Measurements from ENCODE around the gene FAM53B.

Gene FAM53B

GRCh38 chr10:124696446-124697392 lies 47.5 kb downstream of the FAM53B start:
- DNase-seq (ENCODE audit: low spot score) = no peak

- no peak for DNase-seq (ENCODE audit: low spot score)
Observed at GRCh38 chr10:124695259-124695658, 48.9 kb downstream of the FAM53B start.

GRCh38 chr10:124694481-124695220 lies 49.5 kb downstream of the FAM53B start:
- no peak for DNase-seq (ENCODE audit: low spot score)

- DNase-seq (ENCODE audit: low spot score) = no peak
Observed at GRCh38 chr10:124693801-124694416, 50.3 kb downstream of the FAM53B start.

GRCh38 chr10:124693396-124693795 lies 50.8 kb downstream of the FAM53B start:
- no peak for DNase-seq (ENCODE audit: low spot score)

GRCh38 chr10:124692100-124692446 lies 52.1 kb downstream of the FAM53B start:
- no peak for DNase-seq (ENCODE audit: low spot score)

- DNase-seq (ENCODE audit: low spot score) = no peak
Observed at GRCh38 chr10:124691421-124692099, 52.6 kb downstream of the FAM53B start.

- DNase-seq (ENCODE audit: low spot score) = no peak
Observed at GRCh38 chr10:124691002-124691401, 53.2 kb downstream of the FAM53B start.

- peak; percentile 11 for DNase-seq (ENCODE audit: low spot score)
Observed at GRCh38 chr10:124689911-124690498, 54.2 kb downstream of the FAM53B start.

- DNase-seq (ENCODE audit: low spot score) = no peak
Observed at GRCh38 chr10:124688889-124689670, 55.1 kb downstream of the FAM53B start.

GRCh38 chr10:124688386-124688785 lies 55.8 kb downstream of the FAM53B start:
- DNase-seq (ENCODE audit: low spot score) = no peak

GRCh38 chr10:124686707-124687376 lies 57.3 kb downstream of the FAM53B start:
- DNase-seq (ENCODE audit: low spot score) = no peak

GRCh38 chr10:124685261-124685660 lies 58.9 kb downstream of the FAM53B start:
- no peak for DNase-seq (ENCODE audit: low spot score)

- DNase-seq (ENCODE audit: low spot score) = no peak
Observed at GRCh38 chr10:124683814-124684213, 60.4 kb downstream of the FAM53B start.

- no peak for DNase-seq (ENCODE audit: low spot score)
Observed at GRCh38 chr10:124681626-124682552, 62.3 kb downstream of the FAM53B start.

- DNase-seq (ENCODE audit: low spot score) = no peak
Observed at GRCh38 chr10:124681091-124681490, 63.1 kb downstream of the FAM53B start.

GRCh38 chr10:124680675-124681074 lies 63.5 kb downstream of the FAM53B start:
- DNase-seq (ENCODE audit: low spot score) = no peak

GRCh38 chr10:124679401-124679800 lies 64.8 kb downstream of the FAM53B start:
- no peak for DNase-seq (ENCODE audit: low spot score)

GRCh38 chr10:124678557-124679240 lies 65.5 kb downstream of the FAM53B start:
- no peak for DNase-seq (ENCODE audit: low spot score)

Data from RKO (cell line).